ENCODE results near the gene CCDC89. TPM values are rescaled to one million over a fixed set of nuclear protein-coding genes. Genes with fewer than 3 reads are reported as not detected.

The CCDC89 gene
- total and polyA plus RNA-seq, 5 donors from 2014 or later: not detected

GRCh38 chr11:85718991-85719807, 33.2 kb upstream of the CCDC89 start:
- Mint-ChIP-seq H3K27ac (no peak overlapping the region), H3K36me3 (peaks cover 6% of the 10 kb centered on the region), H3K27me3 (peaks cover 13% of the 10 kb centered on the region), H3K9me3 (peaks cover 0 to 1% (median 0%) of the 10 kb centered on the region in 7 donors), H3K4me3 (no peak overlapping the region), H3K4me1 (peaks cover 0 to 3% (median 0%) of the 10 kb centered on the region in 4 donors)
- Histone ChIP-seq H3K27me3 (ENCODE audit: control insufficient read depth, insufficient read depth, low read length) (no peaks in the 10 kb centered on the region), H3K4me1 (ENCODE audit: control insufficient read depth, insufficient read depth, low read length, poor library complexity, severe bottlenecking) (no peaks in the 10 kb centered on the region), H3K36me3 (ENCODE audit: control insufficient read depth, insufficient read depth, low read length) (no peaks in the 10 kb centered on the region), H3K4me3 (ENCODE audit: low read depth, low read length) (no peak overlapping the region), H3K9me3 (ENCODE audit: control insufficient read depth in 2 of 2, low read length in 2 of 2) (no peaks in the 10 kb centered on the region), H3K27ac (ENCODE audit: insufficient read depth, low read length, poor library complexity, severe bottlenecking) (no peak overlapping the region)
- ATAC-seq (ENCODE audit: low read depth in 2 of 2) (no peak), DNase-seq (no peak)

GRCh38 chr11:85718126-85718943, 32.3 kb upstream of the CCDC89 start:
- Mint-ChIP-seq H3K27me3 (peaks cover 10% of the 10 kb centered on the region), H3K9me3 (peaks cover 0 to 1% (median 0%) of the 10 kb centered on the region in 7 donors), H3K36me3 (peaks cover 3% of the 10 kb centered on the region), H3K4me1 (no peaks in the 10 kb centered on the region), H3K27ac (no peak overlapping the region), H3K4me3 (no peak overlapping the region)
- no peaks in the 10 kb centered on the region for H3K36me3 ChIP-seq (ENCODE audit: control insufficient read depth, insufficient read depth, low read length)
- H3K4me1 ChIP-seq (ENCODE audit: control insufficient read depth, insufficient read depth, low read length, poor library complexity, severe bottlenecking): no peaks in the 10 kb centered on the region
- no peak overlapping the region for H3K27ac ChIP-seq (ENCODE audit: insufficient read depth, low read length, poor library complexity, severe bottlenecking)
- H3K27me3 ChIP-seq (ENCODE audit: control insufficient read depth, insufficient read depth, low read length): peaks cover under 1% of the 10 kb centered on the region
- H3K9me3 ChIP-seq (ENCODE audit: control insufficient read depth in 2 of 2, low read length in 2 of 2): no peaks in the 10 kb centered on the region
- ATAC-seq (ENCODE audit: low read depth in 2 of 2) (no peak), DNase-seq (no peak)
- H3K4me3 ChIP-seq (ENCODE audit: low read depth, low read length): no peak overlapping the region

GRCh38 chr11:85717429-85717828, 31.4 kb upstream of the CCDC89 start:
- H3K4me3 Mint-ChIP-seq: no peak overlapping the region
- no peak overlapping the region for H3K27ac ChIP-seq (ENCODE audit: insufficient read depth, low read length, poor library complexity, severe bottlenecking)
- peaks cover 10% of the 10 kb centered on the region for H3K27me3 Mint-ChIP-seq
- no peaks in the 10 kb centered on the region for H3K36me3 Mint-ChIP-seq
- H3K27me3 ChIP-seq (ENCODE audit: control insufficient read depth, insufficient read depth, low read length): peaks cover 3% of the 10 kb centered on the region
- no peaks in the 10 kb centered on the region for H3K9me3 ChIP-seq (ENCODE audit: control insufficient read depth in 2 of 2, low read length in 2 of 2)
- H3K36me3 ChIP-seq (ENCODE audit: control insufficient read depth, insufficient read depth, low read length): no peaks in the 10 kb centered on the region
- peaks cover 0 to 1% (median 0%) of the 10 kb centered on the region in 7 donors for H3K9me3 Mint-ChIP-seq
- DNase-seq (no peak), ATAC-seq (ENCODE audit: low read depth in 2 of 2) (no peak)
- H3K27ac Mint-ChIP-seq: no peak overlapping the region
- H3K4me3 ChIP-seq (ENCODE audit: low read depth, low read length): no peak overlapping the region
- no peaks in the 10 kb centered on the region for H3K4me1 Mint-ChIP-seq
- H3K4me1 ChIP-seq (ENCODE audit: control insufficient read depth, insufficient read depth, low read length, poor library complexity, severe bottlenecking): no peaks in the 10 kb centered on the region

GRCh38 chr11:85712953-85713352, 27.0 kb upstream of the CCDC89 start:
- H3K4me1 Mint-ChIP-seq: no peaks in the 10 kb centered on the region
- Histone ChIP-seq H3K36me3 (ENCODE audit: control insufficient read depth, insufficient read depth, low read length) (no peaks in the 10 kb centered on the region), H3K27me3 (ENCODE audit: control insufficient read depth, insufficient read depth, low read length) (peaks cover 3% of the 10 kb centered on the region), H3K4me3 (ENCODE audit: low read depth, low read length) (no peak overlapping the region), H3K4me1 (ENCODE audit: control insufficient read depth, insufficient read depth, low read length, poor library complexity, severe bottlenecking) (no peaks in the 10 kb centered on the region), H3K27ac (ENCODE audit: insufficient read depth, low read length, poor library complexity, severe bottlenecking) (no peak overlapping the region), H3K9me3 (ENCODE audit: control insufficient read depth in 2 of 2, low read length in 2 of 2) (no peaks in the 10 kb centered on the region)
- H3K36me3 Mint-ChIP-seq: no peaks in the 10 kb centered on the region
- no peaks in the 10 kb centered on the region for H3K27me3 Mint-ChIP-seq
- DNase-seq (no peak), ATAC-seq (ENCODE audit: low read depth in 2 of 2) (no peak)
- H3K27ac Mint-ChIP-seq: no peak overlapping the region
- H3K9me3 Mint-ChIP-seq: no peaks in the 10 kb centered on the region
- H3K4me3 Mint-ChIP-seq: no peak overlapping the region

GRCh38 chr11:85710917-85711316, 24.9 kb upstream of the CCDC89 start:
- no peaks in the 10 kb centered on the region for H3K9me3 Mint-ChIP-seq
- H3K27me3 Mint-ChIP-seq: no peaks in the 10 kb centered on the region
- H3K4me1 ChIP-seq (ENCODE audit: control insufficient read depth, insufficient read depth, low read length, poor library complexity, severe bottlenecking): no peaks in the 10 kb centered on the region
- DNase-seq: no peak
- no peak for ATAC-seq (ENCODE audit: low read depth in 2 of 2)
- peaks cover 3% of the 10 kb centered on the region for H3K27me3 ChIP-seq (ENCODE audit: control insufficient read depth, insufficient read depth, low read length)
- no peak overlapping the region for H3K27ac Mint-ChIP-seq
- no peak overlapping the region for H3K27ac ChIP-seq (ENCODE audit: insufficient read depth, low read length, poor library complexity, severe bottlenecking)
- H3K9me3 ChIP-seq (ENCODE audit: control insufficient read depth in 2 of 2, low read length in 2 of 2): no peaks in the 10 kb centered on the region
- no peaks in the 10 kb centered on the region for H3K36me3 ChIP-seq (ENCODE audit: control insufficient read depth, insufficient read depth, low read length)
- no peaks in the 10 kb centered on the region for H3K36me3 Mint-ChIP-seq
- no peaks in the 10 kb centered on the region for H3K4me1 Mint-ChIP-seq
- no peak overlapping the region for H3K4me3 Mint-ChIP-seq
- no peak overlapping the region for H3K4me3 ChIP-seq (ENCODE audit: low read depth, low read length)

- Mint-ChIP-seq H3K9me3 (no peaks in the 10 kb centered on the region), H3K36me3 (no peaks in the 10 kb centered on the region), H3K27me3 (no peaks in the 10 kb centered on the region), H3K27ac (no peak overlapping the region), H3K4me1 (no peaks in the 10 kb centered on the region), H3K4me3 (no peak overlapping the region)
- Histone ChIP-seq H3K27ac (ENCODE audit: insufficient read depth, low read length, poor library complexity, severe bottlenecking) (no peak overlapping the region), H3K36me3 (ENCODE audit: control insufficient read depth, insufficient read depth, low read length) (no peaks in the 10 kb centered on the region), H3K4me1 (ENCODE audit: control insufficient read depth, insufficient read depth, low read length, poor library complexity, severe bottlenecking) (no peaks in the 10 kb centered on the region), H3K4me3 (ENCODE audit: low read depth, low read length) (no peak overlapping the region), H3K9me3 (ENCODE audit: control insufficient read depth in 2 of 2, low read length in 2 of 2) (no peaks in the 10 kb centered on the region), H3K27me3 (ENCODE audit: control insufficient read depth, insufficient read depth, low read length) (peaks cover 3% of the 10 kb centered on the region)
- no peak for ATAC-seq (ENCODE audit: low read depth in 2 of 2)
- DNase-seq: no peak
These were observed 24.1 kb upstream of the CCDC89 start for GRCh38 chr11:85709941-85710702.

- H3K27ac Mint-ChIP-seq: no peak overlapping the region
- ATAC-seq (ENCODE audit: low read depth in 2 of 2) (no peak), DNase-seq (no peak)
- peaks cover 0 to 2% (median under 1%) of the 10 kb centered on the region in 4 donors for H3K4me1 Mint-ChIP-seq
- no peaks in the 10 kb centered on the region for H3K9me3 ChIP-seq (ENCODE audit: control insufficient read depth in 2 of 2, low read length in 2 of 2)
- no peaks in the 10 kb centered on the region for H3K27me3 ChIP-seq (ENCODE audit: control insufficient read depth, insufficient read depth, low read length)
- H3K36me3 ChIP-seq (ENCODE audit: control insufficient read depth, insufficient read depth, low read length): no peaks in the 10 kb centered on the region
- peaks cover 2% of the 10 kb centered on the region for H3K4me1 ChIP-seq (ENCODE audit: control insufficient read depth, insufficient read depth, low read length, poor library complexity, severe bottlenecking)
- H3K27me3 Mint-ChIP-seq: peaks cover 7% of the 10 kb centered on the region
- no peak overlapping the region for H3K27ac ChIP-seq (ENCODE audit: insufficient read depth, low read length, poor library complexity, severe bottlenecking)
- H3K4me3 ChIP-seq (ENCODE audit: low read depth, low read length): no peak overlapping the region
- H3K9me3 Mint-ChIP-seq: peaks cover 0 to 2% (median 0%) of the 10 kb centered on the region in 7 donors
- H3K36me3 Mint-ChIP-seq: no peaks in the 10 kb centered on the region
- no peak overlapping the region for H3K4me3 Mint-ChIP-seq
These were observed 19.8 kb upstream of the CCDC89 start for GRCh38 chr11:85705800-85706199.
